SKM-1 (cell line): ENCODE results near the gene PTPN2.

Experiments
- DNase-seq: peaks from one replicate; lab custom pipeline; 2025; ENCODE audit not compliant: unreplicated experiment; lab: John Stamatoyannopoulos, UW

The PTPN2 gene

DNA sequence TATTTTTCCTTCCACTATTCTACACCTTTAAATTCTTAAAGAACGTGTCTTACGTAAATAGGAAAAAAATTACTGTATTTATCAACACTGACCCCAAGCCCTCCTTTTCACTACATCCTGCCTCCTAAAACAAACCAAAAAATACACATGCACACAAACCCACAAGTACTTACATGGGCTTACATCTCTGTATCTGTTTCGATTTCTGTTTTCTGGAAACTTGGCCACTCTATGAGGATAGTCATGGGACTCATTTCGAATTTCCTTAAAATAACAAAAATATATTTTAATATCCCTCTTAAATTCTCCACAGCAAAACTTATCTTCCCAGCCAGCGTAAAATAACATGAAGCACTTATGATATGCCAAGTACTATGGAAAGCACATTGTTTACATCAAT, 25.0 kb downstream of the PTPN2 start:
- DNase-seq = no peak

- DNase-seq = no peak
These were observed 26.0 kb downstream of the PTPN2 start for GRCh38 chr18:12857991-12858544.

- DNase-seq = no peak
These were observed 26.7 kb downstream of the PTPN2 start for GRCh38 chr18:12857215-12857905.

GRCh38 chr18:12855916-12856315, 28.1 kb downstream of the PTPN2 start:
- DNase-seq = no peak

DNA sequence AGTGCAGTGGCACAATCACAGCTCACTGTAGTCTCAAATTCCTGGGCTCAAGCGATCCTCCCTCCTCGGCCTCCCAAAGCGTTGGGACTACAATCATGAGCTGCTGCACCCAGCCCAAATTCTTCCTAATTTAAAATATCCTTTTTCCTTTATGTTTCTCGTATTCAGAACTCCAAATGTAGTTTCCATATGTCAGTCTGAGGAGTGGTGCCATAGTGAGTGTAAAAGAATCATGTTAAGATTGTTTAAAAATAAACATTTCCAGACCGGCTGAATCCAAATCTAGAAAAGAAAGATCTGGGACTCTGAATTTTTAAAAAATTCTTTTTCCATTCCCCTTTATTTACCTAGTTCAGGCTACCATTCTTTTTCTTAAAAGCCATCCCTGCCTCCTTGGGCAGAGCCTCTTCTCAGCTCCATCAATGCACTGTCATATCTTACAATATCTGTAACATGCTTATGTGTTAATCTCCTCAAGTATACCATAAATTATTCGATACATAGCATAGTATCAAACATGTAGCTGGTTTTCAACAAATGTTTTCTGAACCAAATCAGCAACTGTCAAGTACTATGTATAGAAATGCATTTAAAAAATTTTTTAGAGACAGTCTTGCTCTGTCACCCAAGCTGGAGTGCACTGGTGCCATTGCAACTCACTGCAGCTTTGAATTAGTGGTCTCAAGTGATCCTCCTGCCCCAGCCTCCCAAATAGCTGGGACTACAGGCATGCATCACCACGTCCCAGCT, 31.3 kb downstream of the PTPN2 start:
- no peak for DNase-seq

- DNase-seq = no peak
These were observed 32.3 kb downstream of the PTPN2 start for GRCh38 chr18:12851716-12852115.

DNA sequence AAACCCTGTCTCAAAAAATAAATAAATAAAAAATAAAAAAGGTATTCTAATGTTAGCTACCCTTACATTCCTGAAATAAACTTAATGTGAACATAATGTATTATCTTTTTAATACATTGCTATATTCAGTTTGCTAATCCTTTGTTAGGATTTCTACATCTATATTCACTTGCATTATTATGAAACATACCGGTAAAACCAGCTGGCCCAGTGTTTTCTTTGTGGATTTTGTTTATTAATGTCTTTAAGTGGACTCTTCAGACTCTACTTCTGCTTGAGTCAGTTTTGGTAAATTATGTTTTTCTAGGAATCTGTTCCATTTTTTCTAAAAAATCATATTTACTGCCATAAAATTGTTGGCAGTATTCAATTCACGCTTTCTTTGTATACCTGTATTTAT, 34.5 kb downstream of the PTPN2 start:
- no peak for DNase-seq

DNA sequence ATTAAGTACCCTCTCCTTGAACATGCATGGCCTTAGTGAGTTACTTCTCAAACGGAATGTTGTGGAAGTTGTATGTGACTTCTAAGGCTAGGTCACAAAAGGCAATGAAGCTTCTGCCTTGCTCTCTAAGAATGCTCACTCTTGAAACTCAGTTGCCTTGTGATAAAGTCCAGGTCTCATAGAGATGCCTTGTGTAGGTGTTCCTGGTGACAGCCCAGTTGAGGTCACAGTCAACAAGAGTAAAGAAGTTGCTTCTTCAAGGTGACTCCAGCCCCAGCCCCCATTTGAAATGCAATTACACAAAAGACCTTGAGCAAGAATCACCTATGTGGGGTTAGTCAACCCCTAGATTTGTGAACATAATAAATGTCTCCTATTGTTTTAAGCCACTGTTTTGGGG, 35.6 kb downstream of the PTPN2 start:
- no peak for DNase-seq

GRCh38 chr18:12844391-12844790, 39.6 kb downstream of the PTPN2 start:
- DNase-seq = no peak

GRCh38 chr18:12843420-12844350, 40.4 kb downstream of the PTPN2 start:
- DNase-seq = no peak

- no peak for DNase-seq
These were observed 41.3 kb downstream of the PTPN2 start for GRCh38 chr18:12842459-12843380.

DNA sequence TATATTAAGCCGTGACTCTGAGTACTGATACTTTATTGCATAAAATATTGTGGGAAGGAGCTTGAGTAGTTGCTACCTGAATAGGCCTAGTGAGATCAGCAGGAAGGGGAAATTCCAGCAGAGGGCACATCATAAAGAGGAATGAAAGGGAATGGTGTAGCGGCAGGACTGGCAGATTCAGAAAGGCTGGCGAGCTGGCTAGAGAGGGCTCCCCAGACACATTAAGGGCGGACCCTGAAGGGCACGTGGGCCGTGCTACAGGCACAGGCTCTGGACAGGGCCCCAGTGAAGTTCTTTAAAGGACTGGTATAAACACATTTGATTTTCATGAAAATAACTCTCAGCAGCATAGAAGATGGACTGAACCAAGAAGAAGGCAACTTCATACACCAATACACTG, 43.0 kb downstream of the PTPN2 start:
- DNase-seq = no peak

- no peak for DNase-seq
These were observed 43.7 kb downstream of the PTPN2 start for GRCh38 chr18:12840382-12840781.

- peak; percentile 51 for DNase-seq
These were observed 44.4 kb downstream of the PTPN2 start for GRCh38 chr18:12839526-12840196.

GRCh38 chr18:12839057-12839525, 44.9 kb downstream of the PTPN2 start:
- DNase-seq = peak; percentile 65

DNA sequence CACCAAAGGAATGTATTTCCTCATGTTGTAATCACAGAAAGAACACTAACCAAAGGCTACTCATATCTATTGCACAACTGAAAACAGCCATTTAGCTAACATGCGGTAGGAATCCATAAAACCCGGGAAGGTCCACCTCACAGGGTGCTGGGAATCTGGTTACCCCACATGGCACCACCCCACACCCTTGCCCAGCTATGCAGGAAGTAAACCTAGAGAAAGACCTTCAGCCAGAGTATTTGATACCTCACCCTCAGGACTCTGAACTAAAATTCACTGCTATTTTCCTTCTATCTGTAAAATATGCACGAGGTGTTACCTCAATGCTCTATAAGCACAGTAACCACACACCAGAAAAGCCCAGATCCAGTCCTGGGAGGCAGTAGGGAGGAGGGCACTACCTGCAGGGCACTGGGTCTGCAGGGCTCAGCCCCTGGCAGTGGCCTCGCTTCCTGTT, 45.8 kb downstream of the PTPN2 start:
- peak; percentile 44 for DNase-seq

DNA sequence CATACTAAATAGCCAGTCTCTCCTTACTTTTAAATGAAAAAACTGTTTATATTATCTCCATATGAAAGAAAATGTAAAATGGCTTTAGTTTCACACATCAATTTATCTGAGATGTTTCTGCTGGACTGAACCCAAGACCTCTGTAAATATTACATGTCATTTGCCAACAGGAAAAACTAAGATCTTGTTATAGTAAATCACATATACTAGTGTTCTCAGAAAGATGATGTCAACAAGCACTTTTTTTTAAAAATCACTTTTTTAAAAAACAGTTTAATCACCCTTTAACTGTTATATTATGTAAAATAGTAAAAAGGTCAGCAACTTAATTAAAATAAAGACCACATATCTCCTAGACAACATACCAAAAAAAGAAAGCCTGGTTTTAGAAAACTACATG, 46.3 kb downstream of the PTPN2 start:
- no peak for DNase-seq

- no peak for DNase-seq
These were observed 47.5 kb downstream of the PTPN2 start for GRCh38 chr18:12836551-12836950.
